PFSK-1 (cell line): ENCODE data around the gene KDM5B.

Experiments used
- POLR2AphosphoS5 ChIP-seq: IDR thresholded peaks from 2 replicates; pipeline ENCODE4 v1.6.1; 2012; ENCODE audit warnings: low read depth, mild to moderate bottlenecking, control low read depth, low read length, moderate library complexity
- TAF1 ChIP-seq: IDR thresholded peaks from 2 replicates; pipeline ENCODE4 v1.6.1; 2012; ENCODE audit warnings: low read length, control low read depth, borderline replicate concordance; ENCODE audit not compliant: insufficient read depth

GRCh38 chr1:202836623-202837403 lies 28.6 kb upstream of the KDM5B start:
- TF ChIP-seq TAF1, result no peak
- no peak for TF ChIP-seq POLR2AphosphoS5
